Lower leg skin (tissue), 3 donors: ENCODE measurements around the gene CPAMD8.

Experiments used
- CTCF ChIP-seq, 3 donors: fragments of 450-650 bp; IDR thresholded peaks; one replicate each; pipeline ENCODE4 v1.5.1; 2016; ENCODE audit warnings: antibody characterized with exemption in 3 of 3, mild to moderate bottlenecking in 3 of 3, moderate library complexity in 2 of 3
- POLR2A ChIP-seq, 2 donors: fragments of 450-650 bp; IDR thresholded peaks; one replicate each; pipeline ENCODE4 v1.6.1; 2016 to 2017; ENCODE audit warnings: antibody characterized with exemption in 2 of 2, mild to moderate bottlenecking in 1 of 2, moderate library complexity in 1 of 2

- TF ChIP-seq POLR2A (IDR thresholded peaks at IDR 0.05) (no peak), CTCF (IDR thresholded peaks at IDR 0.05) (no peak)
Observed at GRCh38 chr19:16846901-16847300, 179.7 kb downstream of the CPAMD8 start.
